PC-3 (cell line): ENCODE data around the gene BTNL3.
"Not testable (repeated sequence)": the region's sequence is repeated elsewhere in the genome, so short reads cannot be mapped to it uniquely, and the experiment has no call there.

Source experiments
- CTCF ChIP-seq: fragments of 300-600 bp; sonication (generic); conservative IDR thresholded peaks from 2 replicates; pipeline ENCODE4 v1.5.1; 2017; ENCODE audit warnings: antibody characterized with exemption, low read depth, mild to moderate bottlenecking, low read length
- EZH2 ChIP-seq: fragments of 300-600 bp; sonication (generic); IDR thresholded peaks from one replicate; pipeline ENCODE4 v1.6.1; 2017; ENCODE audit warnings: antibody characterized with exemption, mild to moderate bottlenecking, low read length; ENCODE audit not compliant: unreplicated experiment

GRCh38 chr5:181017448-181017847, 28.8 kb downstream of the BTNL3 start:
- TF ChIP-seq CTCF, EZH2: not testable (repeated sequence)
